Nephron (organoid): ENCODE measurements around the gene DYSF.
"Not testable (repeated sequence)": the region's sequence is repeated elsewhere in the genome, so short reads cannot be mapped to it uniquely, and the experiment has no call there.

Source experiments
- H3K27ac Mint-ChIP-seq, 3 experiments: 2 replicates each; pipeline ENCODE4 v1.8.0; 2020; ENCODE audit warnings: mixed read lengths in 3 of 3, mild to moderate bottlenecking in 2 of 3, moderate library complexity in 1 of 3
- H3K27me3 Mint-ChIP-seq: 2 replicates; pipeline ENCODE4 v1.8.0; 2021; ENCODE audit warnings: low read depth, mild to moderate bottlenecking, moderate library complexity, mixed read lengths
- H3K36me3 Mint-ChIP-seq: 2 replicates; pipeline ENCODE4 v1.8.0; 2020; ENCODE audit warnings: low read depth, mixed read lengths
- H3K4me1 Mint-ChIP-seq: 2 replicates; pipeline ENCODE4 v1.8.0; 2020; ENCODE audit warnings: mixed read lengths
- H3K4me3 Mint-ChIP-seq, 3 experiments: 2 replicates each; pipeline ENCODE4 v1.8.0; 2020; ENCODE audit warnings: mild to moderate bottlenecking in 3 of 3, mixed read lengths in 3 of 3, moderate library complexity in 2 of 3
- H3K9me3 Mint-ChIP-seq: 2 replicates; pipeline ENCODE4 v1.8.0; 2020; ENCODE audit warnings: mixed read lengths
- CTCF ChIP-seq, 3 experiments: fragments of 200-600 bp; sonication (generic); IDR thresholded peaks; one replicate each; pipeline ENCODE4 v1.5.0; 2021; ENCODE audit warnings: antibody characterized with exemption in 3 of 3; ENCODE audit not compliant: unreplicated experiment in 3 of 3

Gene DYSF

GRCh38 chr2:71419976-71420375 lies 33.4 kb upstream of the DYSF start:
- no peak for TF ChIP-seq CTCF (IDR thresholded peaks at IDR 0.05; ENCODE audit: unreplicated experiment in 3 of 3)
- no peaks in the 10 kb centered on the region for H3K9me3 Mint-ChIP-seq

GRCh38 chr2:71422786-71423185 lies 30.6 kb upstream of the DYSF start:
- Mint-ChIP-seq H3K4me1 (no peaks in the 10 kb centered on the region), H3K9me3 (no peaks in the 10 kb centered on the region), H3K27me3 (no peaks in the 10 kb centered on the region), H3K4me3 (no peak overlapping the region), H3K27ac (no peak overlapping the region), H3K36me3 (peaks cover 52% of the 10 kb centered on the region)
- TF ChIP-seq CTCF (IDR thresholded peaks at IDR 0.05; ENCODE audit: unreplicated experiment in 3 of 3): no peak

More at GRCh38 chr2:71419976-71420375, 33.4 kb upstream of the DYSF start:
- H3K36me3 Mint-ChIP-seq: peaks cover 37% of the 10 kb centered on the region
- no peak overlapping the region for H3K27ac Mint-ChIP-seq
- no peaks in the 10 kb centered on the region for H3K27me3 Mint-ChIP-seq
- H3K4me3 Mint-ChIP-seq: no peak overlapping the region
- no peaks in the 10 kb centered on the region for H3K4me1 Mint-ChIP-seq

GRCh38 chr2:71423817-71424420 lies 29.4 kb upstream of the DYSF start:
- H3K4me1 Mint-ChIP-seq: no peaks in the 10 kb centered on the region
- H3K27ac Mint-ChIP-seq: no peak overlapping the region
- no peak for TF ChIP-seq CTCF (IDR thresholded peaks at IDR 0.05; ENCODE audit: unreplicated experiment in 3 of 3)
- H3K9me3 Mint-ChIP-seq: no peaks in the 10 kb centered on the region
- H3K36me3 Mint-ChIP-seq: peaks cover 62% of the 10 kb centered on the region
- no peaks in the 10 kb centered on the region for H3K27me3 Mint-ChIP-seq
- H3K4me3 Mint-ChIP-seq: no peak overlapping the region

GRCh38 chr2:71426721-71427120 lies 26.6 kb upstream of the DYSF start:
- Mint-ChIP-seq H3K27ac (no peak overlapping the region), H3K27me3 (no peaks in the 10 kb centered on the region), H3K4me3 (no peak overlapping the region), H3K4me1 (no peaks in the 10 kb centered on the region), H3K36me3 (peaks cover 81% of the 10 kb centered on the region), H3K9me3 (no peaks in the 10 kb centered on the region)
- no peak for TF ChIP-seq CTCF (IDR thresholded peaks at IDR 0.05; ENCODE audit: unreplicated experiment in 3 of 3)

- Mint-ChIP-seq H3K4me1 (no peaks in the 10 kb centered on the region), H3K27me3 (no peaks in the 10 kb centered on the region), H3K9me3 (no peaks in the 10 kb centered on the region), H3K27ac (no peak overlapping the region), H3K36me3 (peaks cover 88% of the 10 kb centered on the region), H3K4me3 (no peak overlapping the region)
- TF ChIP-seq CTCF (IDR thresholded peaks at IDR 0.05; ENCODE audit: unreplicated experiment in 3 of 3): no peak
Measured at GRCh38 chr2:71428472-71429383, 24.6 kb upstream of the DYSF start.

- not testable (repeated sequence) for H3K9me3 Mint-ChIP-seq, H3K27ac Mint-ChIP-seq, H3K4me1 Mint-ChIP-seq, H3K27me3 Mint-ChIP-seq, H3K4me3 Mint-ChIP-seq
- H3K36me3 Mint-ChIP-seq: peaks cover 52% of the 10 kb centered on the region
Measured at GRCh38 chr2:71445142-71445541, 8.2 kb upstream of the DYSF start.
